AG09319 (cell line): ENCODE measurements around the gene BTLA.
"Not testable (repeated sequence)": the region's sequence is repeated elsewhere in the genome, so short reads cannot be mapped to it uniquely, and the experiment has no call there.

Experiments
- DNase-seq: peaks from one replicate; pipeline ENCODE4 v3.0.0-alpha.2; 2010; ENCODE audit warnings: low read depth; ENCODE audit errors: extremely low read depth
- CTCF ChIP-seq: IDR thresholded peaks from 2 replicates; pipeline ENCODE4 v1.5.1; 2011; ENCODE audit warnings: low read depth, mild to moderate bottlenecking, inconsistent platforms, low read length, moderate library complexity

Gene BTLA

GRCh38 chr3:112500621-112501020 lies 1.3 kb upstream of the BTLA start:
- TF ChIP-seq CTCF, result no peak
- no peak for DNase-seq

- TF ChIP-seq CTCF, result no peak
- no peak for DNase-seq
These were observed 1.2 kb downstream of the BTLA start for GRCh38 chr3:112497897-112498548.

GRCh38 chr3:112496366-112497067 lies 2.8 kb downstream of the BTLA start:
- TF ChIP-seq CTCF, result no peak
- DNase-seq, result no peak

GRCh38 chr3:112494448-112494767 lies 4.9 kb downstream of the BTLA start:
- DNase-seq, result not testable (repeated sequence)

- no peak for TF ChIP-seq CTCF
- no peak for DNase-seq
These were observed 7.1 kb downstream of the BTLA start for GRCh38 chr3:112492124-112492523.

- no peak for TF ChIP-seq CTCF
- no peak for DNase-seq
These were observed 7.9 kb downstream of the BTLA start for GRCh38 chr3:112491373-112491772.

GRCh38 chr3:112489674-112490479 lies 9.4 kb downstream of the BTLA start:
- DNase-seq, result no peak
- no peak for TF ChIP-seq CTCF
